H1 (cell line): ENCODE measurements around the gene ZNF608. TPM values are rescaled to one million over a fixed set of nuclear protein-coding genes. Genes with fewer than 3 reads are reported as not detected.

Experiments
- CBX5 ChIP-seq: fragments of 300-800, 300-1000 bp; sonication (generic); IDR thresholded peaks from 2 replicates; pipeline ENCODE4 v1.7.1; 2016; ENCODE audit warnings: antibody characterized with exemption, low read length, low read depth
- CHD7 ChIP-seq: fragments of 300-600 bp; sonication (generic); IDR thresholded peaks from 2 replicates; pipeline ENCODE4 v1.7.1; 2012; ENCODE audit warnings: low read length, moderate library complexity, mild to moderate bottlenecking, inconsistent platforms; ENCODE audit not compliant: insufficient replicate concordance
- EZH2 ChIP-seq: fragments of 200-600 bp; sonication (generic); IDR thresholded peaks from 2 replicates; pipeline ENCODE4 v1.7.1; 2012; ENCODE audit warnings: low read depth, mild to moderate bottlenecking, moderate library complexity, low read length, inconsistent platforms; ENCODE audit not compliant: severe bottlenecking
- MAFK ChIP-seq: IDR thresholded peaks from 2 replicates; pipeline ENCODE4 v1.6.1; 2012; ENCODE audit warnings: low read depth, mild to moderate bottlenecking, improper control_type of control experiment, low read length
- NRF1 ChIP-seq: IDR thresholded peaks from 2 replicates; pipeline ENCODE4 v1.6.1; 2011; ENCODE audit warnings: mild to moderate bottlenecking, low read depth, low read length, improper control_type of control experiment
- POLR2AphosphoS5 ChIP-seq: IDR thresholded peaks from 2 replicates; pipeline ENCODE4 v1.6.1; 2011; ENCODE audit warnings: low read depth, low read length
- POU5F1 ChIP-seq: IDR thresholded peaks from 2 replicates; pipeline ENCODE4 v1.6.1; 2011; ENCODE audit warnings: low read depth, mild to moderate bottlenecking, low read length, moderate library complexity
- RFX5 ChIP-seq: IDR thresholded peaks from 2 replicates; pipeline ENCODE4 v1.6.1; 2011; ENCODE audit warnings: low read depth, low read length, improper control_type of control experiment, borderline replicate concordance
- RXRA ChIP-seq: IDR thresholded peaks from 2 replicates; pipeline ENCODE4 v1.6.1; 2011; ENCODE audit warnings: low read depth, mild to moderate bottlenecking, low read length, moderate library complexity; ENCODE audit not compliant: insufficient read depth
- polyA plus RNA-seq, 7 experiments: library from polyadenylated mRNA; depleted of rRNA in 3 of 7; stranded (reverse) in 5 of 7; unstranded in 2 of 7; fragments of >200 nt in 5 of 7; fragments of 200-250 nt in 2 of 7; gene quantifications; 1 replicate in 5 of 7; 2 replicates in 1 of 7; 4 replicates in 1 of 7; pipeline versions ENCODE4 v1.2.1 to v1.2.3, GENCODE V29; 2011 to 2013; ENCODE audit warnings: missing spikeins in 2 of 7, mixed read lengths in 2 of 7
- total RNA-seq: library from RNA; stranded (reverse); fragmentation: NEBNext Ultra II Directional; extraction: Animal tissue kit (Norgen Biotek cat#: 25700); gene quantifications from 2 replicates; pipeline ENCODE4 v1.2.1, GENCODE V29; 2021

ZNF608 gene
- total and polyA plus RNA-seq, 2 of the 8 experiments (the other 6 are each of a cell fraction or from before 2014, with no cell fraction given): 17.2 to 40.8 TPM

- no peak for TF ChIP-seq CHD7
- no peak for TF ChIP-seq POU5F1
- no peak for TF ChIP-seq MAFK
- TF ChIP-seq EZH2: no peak
- no peak for TF ChIP-seq CBX5
- TF ChIP-seq RFX5: no peak
- TF ChIP-seq NRF1: no peak
- TF ChIP-seq POLR2AphosphoS5: no peak
- no peak for TF ChIP-seq RXRA
- TF ChIP-seq, all 59 proteins: peak for 0
Observed at GRCh38 chr5:124773315-124774311, 27.2 kb upstream of the ZNF608 start (continued).
